RCC 7860 (cell line): ENCODE measurements around the gene VEZT.
"Not testable (repeated sequence)": the region's sequence is repeated elsewhere in the genome, so short reads cannot be mapped to it uniquely, and the experiment has no call there.

ENCODE experiments used
- DNase-seq: peaks from one replicate; pipeline ENCODE4 v3.0.0-alpha.2; 2015; ENCODE audit warnings: low spot score
- FAIRE-seq: peaks from 2 replicates; lab custom pipeline; 2012; peaks lifted over from hg19 to GRCh38; lab: Jason Lieb, UNC

VEZT gene

GRCh38 chr12:95220190-95220589, 2.6 kb downstream of the VEZT start:
- FAIRE-seq: no peak
- no peak for DNase-seq

GRCh38 chr12:95220726-95221125, 3.1 kb downstream of the VEZT start:
- no peak for DNase-seq
- FAIRE-seq: no peak

GRCh38 chr12:95224202-95225170, 6.9 kb downstream of the VEZT start:
- DNase-seq: peak; percentile 46
- peak; percentile 40 for FAIRE-seq

- no peak for FAIRE-seq
- no peak for DNase-seq
Observed at GRCh38 chr12:95225645-95226212, 8.1 kb downstream of the VEZT start.

GRCh38 chr12:95227818-95228356, 10.3 kb downstream of the VEZT start:
- FAIRE-seq (no peak), DNase-seq (no peak)

GRCh38 chr12:95228617-95229016, 11.0 kb downstream of the VEZT start:
- FAIRE-seq (no peak), DNase-seq (no peak)

- FAIRE-seq: no peak
- DNase-seq: no peak
Observed at GRCh38 chr12:95229636-95230035, 12.0 kb downstream of the VEZT start.

- no peak for FAIRE-seq
- no peak for DNase-seq
Observed at GRCh38 chr12:95230313-95230712, 12.7 kb downstream of the VEZT start.

- FAIRE-seq (no peak), DNase-seq (no peak)
Observed at GRCh38 chr12:95231190-95231589, 13.6 kb downstream of the VEZT start.

- not testable (repeated sequence) for FAIRE-seq, DNase-seq
Observed at GRCh38 chr12:95234187-95234586, 16.6 kb downstream of the VEZT start.

- not testable (repeated sequence) for DNase-seq, FAIRE-seq
Observed at GRCh38 chr12:95235621-95236020, 18.0 kb downstream of the VEZT start.

GRCh38 chr12:95237315-95237714, 19.7 kb downstream of the VEZT start:
- FAIRE-seq (no peak), DNase-seq (no peak)

GRCh38 chr12:95238150-95238549, 20.5 kb downstream of the VEZT start:
- no peak for DNase-seq
- FAIRE-seq: no peak

GRCh38 chr12:95239216-95239615, 21.6 kb downstream of the VEZT start:
- FAIRE-seq (no peak), DNase-seq (no peak)

- DNase-seq, FAIRE-seq: not testable (repeated sequence)
Observed at GRCh38 chr12:95239835-95240234, 22.2 kb downstream of the VEZT start.

- FAIRE-seq (no peak), DNase-seq (no peak)
Observed at GRCh38 chr12:95240556-95240955, 22.9 kb downstream of the VEZT start.

- not testable (repeated sequence) for DNase-seq, FAIRE-seq
Observed at GRCh38 chr12:95241138-95241537, 23.5 kb downstream of the VEZT start.

GRCh38 chr12:95241761-95242506, 24.3 kb downstream of the VEZT start:
- DNase-seq (no peak), FAIRE-seq (no peak)

- FAIRE-seq: no peak
- DNase-seq: no peak
Observed at GRCh38 chr12:95243497-95244183, 26.0 kb downstream of the VEZT start.

GRCh38 chr12:95244350-95244749, 26.7 kb downstream of the VEZT start:
- DNase-seq (no peak), FAIRE-seq (no peak)

- DNase-seq: no peak
- FAIRE-seq: no peak
Observed at GRCh38 chr12:95248095-95248494, 30.5 kb downstream of the VEZT start.
